ENCODE data around the gene LTBP4. TPM values are rescaled to one million over a fixed set of nuclear protein-coding genes. Genes with fewer than 3 reads are reported as not detected.

Gene LTBP4, protein sequence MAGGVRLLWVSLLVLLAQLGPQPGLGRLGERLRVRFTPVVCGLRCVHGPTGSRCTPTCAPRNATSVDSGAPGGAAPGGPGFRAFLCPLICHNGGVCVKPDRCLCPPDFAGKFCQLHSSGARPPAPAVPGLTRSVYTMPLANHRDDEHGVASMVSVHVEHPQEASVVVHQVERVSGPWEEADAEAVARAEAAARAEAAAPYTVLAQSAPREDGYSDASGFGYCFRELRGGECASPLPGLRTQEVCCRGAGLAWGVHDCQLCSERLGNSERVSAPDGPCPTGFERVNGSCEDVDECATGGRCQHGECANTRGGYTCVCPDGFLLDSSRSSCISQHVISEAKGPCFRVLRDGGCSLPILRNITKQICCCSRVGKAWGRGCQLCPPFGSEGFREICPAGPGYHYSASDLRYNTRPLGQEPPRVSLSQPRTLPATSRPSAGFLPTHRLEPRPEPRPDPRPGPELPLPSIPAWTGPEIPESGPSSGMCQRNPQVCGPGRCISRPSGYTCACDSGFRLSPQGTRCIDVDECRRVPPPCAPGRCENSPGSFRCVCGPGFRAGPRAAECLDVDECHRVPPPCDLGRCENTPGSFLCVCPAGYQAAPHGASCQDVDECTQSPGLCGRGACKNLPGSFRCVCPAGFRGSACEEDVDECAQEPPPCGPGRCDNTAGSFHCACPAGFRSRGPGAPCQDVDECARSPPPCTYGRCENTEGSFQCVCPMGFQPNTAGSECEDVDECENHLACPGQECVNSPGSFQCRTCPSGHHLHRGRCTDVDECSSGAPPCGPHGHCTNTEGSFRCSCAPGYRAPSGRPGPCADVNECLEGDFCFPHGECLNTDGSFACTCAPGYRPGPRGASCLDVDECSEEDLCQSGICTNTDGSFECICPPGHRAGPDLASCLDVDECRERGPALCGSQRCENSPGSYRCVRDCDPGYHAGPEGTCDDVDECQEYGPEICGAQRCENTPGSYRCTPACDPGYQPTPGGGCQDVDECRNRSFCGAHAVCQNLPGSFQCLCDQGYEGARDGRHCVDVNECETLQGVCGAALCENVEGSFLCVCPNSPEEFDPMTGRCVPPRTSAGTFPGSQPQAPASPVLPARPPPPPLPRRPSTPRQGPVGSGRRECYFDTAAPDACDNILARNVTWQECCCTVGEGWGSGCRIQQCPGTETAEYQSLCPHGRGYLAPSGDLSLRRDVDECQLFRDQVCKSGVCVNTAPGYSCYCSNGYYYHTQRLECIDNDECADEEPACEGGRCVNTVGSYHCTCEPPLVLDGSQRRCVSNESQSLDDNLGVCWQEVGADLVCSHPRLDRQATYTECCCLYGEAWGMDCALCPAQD (N-terminal part only)
- 13.6 and 16.6 TPM in 2 replicates for total RNA-seq

DNA sequence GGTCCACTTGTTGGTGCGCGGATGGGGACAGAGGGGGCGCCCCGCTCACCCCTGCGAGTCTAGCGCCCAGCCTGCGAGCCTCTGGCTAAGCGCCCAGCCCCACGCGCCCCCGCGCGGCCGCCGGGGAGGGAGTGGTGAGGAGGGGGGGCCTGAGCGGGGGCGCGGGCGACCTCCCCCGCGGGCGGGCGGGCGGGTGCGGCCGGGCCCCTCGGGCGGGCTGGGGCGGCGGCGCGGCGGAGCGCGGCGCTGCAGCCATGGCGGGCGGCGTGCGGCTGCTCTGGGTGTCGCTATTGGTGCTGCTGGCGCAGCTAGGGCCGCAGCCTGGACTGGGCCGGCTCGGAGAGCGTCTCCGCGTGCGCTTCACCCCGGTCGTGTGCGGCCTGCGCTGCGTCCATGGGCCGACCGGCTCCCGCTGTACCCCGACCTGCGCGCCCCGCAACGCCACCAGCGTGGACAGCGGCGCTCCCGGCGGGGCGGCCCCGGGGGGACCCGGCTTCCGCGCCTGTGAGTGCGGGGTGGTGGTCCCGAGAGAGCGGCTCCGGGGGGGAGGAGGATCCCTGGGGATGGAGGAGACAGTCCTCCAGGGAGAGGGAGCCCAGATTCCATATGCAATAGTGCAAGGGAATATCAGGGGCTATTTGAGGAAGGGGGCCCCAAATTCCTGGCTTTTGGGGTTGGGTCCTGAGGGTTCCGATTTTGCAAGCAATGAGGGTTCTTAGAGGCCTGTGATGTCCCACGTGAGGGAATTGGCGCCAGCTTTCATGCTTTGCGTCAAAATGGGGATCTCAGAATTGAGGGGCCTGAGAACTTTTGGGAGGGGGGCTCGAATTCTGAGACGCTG, at the start of gene LTBP4:
Gene LTBP4, plus strand, starts transcription at position 236 of the 841 bp plus-strand sequence. Its CDS starts 19 bp downstream, at position 255.
- H3K36me3 ChIP-seq (ENCODE audit: insufficient read depth, low read length), result no peaks in the 10 kb centered on the region
- no peaks in the 10 kb centered on the region for H3K79me2 ChIP-seq (ENCODE audit: insufficient read depth, low read length)
- H3K4me1 ChIP-seq (ENCODE audit: insufficient read depth, low read length), result peaks cover 42% of the 10 kb centered on the region
- no peak within 1 kb of the TSS for H3K27ac ChIP-seq (ENCODE audit: low read depth, low read length)
- H3K4me3 ChIP-seq (ENCODE audit: insufficient read depth, low read length), result peak within 1 kb of the TSS; percentile 61
- peak; percentile 88 for DNase-seq (ENCODE audit: insufficient read length, low spot score, missing footprints)
- TF ChIP-seq, protein P1, sequence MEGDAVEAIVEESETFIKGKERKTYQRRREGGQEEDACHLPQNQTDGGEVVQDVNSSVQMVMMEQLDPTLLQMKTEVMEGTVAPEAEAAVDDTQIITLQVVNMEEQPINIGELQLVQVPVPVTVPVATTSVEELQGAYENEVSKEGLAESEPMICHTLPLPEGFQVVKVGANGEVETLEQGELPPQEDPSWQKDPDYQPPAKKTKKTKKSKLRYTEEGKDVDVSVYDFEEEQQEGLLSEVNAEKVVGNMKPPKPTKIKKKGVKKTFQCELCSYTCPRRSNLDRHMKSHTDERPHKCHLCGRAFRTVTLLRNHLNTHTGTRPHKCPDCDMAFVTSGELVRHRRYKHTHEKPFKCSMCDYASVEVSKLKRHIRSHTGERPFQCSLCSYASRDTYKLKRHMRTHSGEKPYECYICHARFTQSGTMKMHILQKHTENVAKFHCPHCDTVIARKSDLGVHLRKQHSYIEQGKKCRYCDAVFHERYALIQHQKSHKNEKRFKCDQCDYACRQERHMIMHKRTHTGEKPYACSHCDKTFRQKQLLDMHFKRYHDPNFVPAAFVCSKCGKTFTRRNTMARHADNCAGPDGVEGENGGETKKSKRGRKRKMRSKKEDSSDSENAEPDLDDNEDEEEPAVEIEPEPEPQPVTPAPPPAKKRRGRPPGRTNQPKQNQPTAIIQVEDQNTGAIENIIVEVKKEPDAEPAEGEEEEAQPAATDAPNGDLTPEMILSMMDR (IDR thresholded peaks at IDR 0.05; ENCODE audit: extremely low read depth, low read depth, low read length), result no peak
- peaks cover 25% of the 10 kb centered on the region for H3K27me3 ChIP-seq (ENCODE audit: insufficient read depth, low read length)
- peak within 1 kb of the TSS; percentile 67 for H3K4me2 ChIP-seq (ENCODE audit: insufficient read depth, low read length)
- no peaks in the 10 kb centered on the region for H3K9me3 ChIP-seq (ENCODE audit: low read depth, low read length)
- peak within 1 kb of the TSS; percentile 29 for H2AFZ ChIP-seq (ENCODE audit: low read length)
- peaks cover 6% of the 10 kb centered on the region for H4K20me1 ChIP-seq (ENCODE audit: insufficient read depth, low read length)

DNA sequence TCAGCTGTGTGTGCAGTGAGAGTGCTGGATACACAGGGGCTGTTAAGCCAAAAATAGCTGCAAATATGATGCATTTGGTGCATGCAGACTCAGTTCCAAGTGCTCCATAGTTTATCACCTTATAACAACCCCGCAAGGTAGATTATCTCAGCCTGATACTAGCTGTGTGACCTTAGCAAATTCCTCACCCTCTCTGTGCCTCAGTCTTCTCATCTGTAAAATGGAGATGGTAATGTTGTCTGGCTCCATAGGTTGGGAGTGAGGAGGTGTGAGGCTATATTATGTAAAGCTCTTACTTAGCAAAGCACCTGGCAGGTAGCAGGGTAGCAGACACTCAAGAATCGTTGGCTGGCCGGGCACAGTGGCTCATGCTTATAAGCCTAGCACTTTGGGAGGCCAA, 48.3 kb upstream of the LTBP4 start:
- TF ChIP-seq, protein P1 (IDR thresholded peaks at IDR 0.05; ENCODE audit: extremely low read depth, low read depth, low read length), result no peak
- DNase-seq (ENCODE audit: insufficient read length, low spot score, missing footprints), result no peak
- Histone ChIP-seq H3K27ac (ENCODE audit: low read depth, low read length) (no peak overlapping the region), H3K27me3 (ENCODE audit: insufficient read depth, low read length) (peaks cover 24% of the 10 kb centered on the region), H4K20me1 (ENCODE audit: insufficient read depth, low read length) (no peaks in the 10 kb centered on the region), H2AFZ (ENCODE audit: low read length) (no peak overlapping the region), H3K4me3 (ENCODE audit: insufficient read depth, low read length) (no peak overlapping the region), H3K4me1 (ENCODE audit: insufficient read depth, low read length) (no peaks in the 10 kb centered on the region), H3K9me3 (ENCODE audit: low read depth, low read length) (no peaks in the 10 kb centered on the region), H3K79me2 (ENCODE audit: insufficient read depth, low read length) (no peaks in the 10 kb centered on the region), H3K4me2 (ENCODE audit: insufficient read depth, low read length) (no peak overlapping the region), H3K36me3 (ENCODE audit: insufficient read depth, low read length) (no peaks in the 10 kb centered on the region)

DNA sequence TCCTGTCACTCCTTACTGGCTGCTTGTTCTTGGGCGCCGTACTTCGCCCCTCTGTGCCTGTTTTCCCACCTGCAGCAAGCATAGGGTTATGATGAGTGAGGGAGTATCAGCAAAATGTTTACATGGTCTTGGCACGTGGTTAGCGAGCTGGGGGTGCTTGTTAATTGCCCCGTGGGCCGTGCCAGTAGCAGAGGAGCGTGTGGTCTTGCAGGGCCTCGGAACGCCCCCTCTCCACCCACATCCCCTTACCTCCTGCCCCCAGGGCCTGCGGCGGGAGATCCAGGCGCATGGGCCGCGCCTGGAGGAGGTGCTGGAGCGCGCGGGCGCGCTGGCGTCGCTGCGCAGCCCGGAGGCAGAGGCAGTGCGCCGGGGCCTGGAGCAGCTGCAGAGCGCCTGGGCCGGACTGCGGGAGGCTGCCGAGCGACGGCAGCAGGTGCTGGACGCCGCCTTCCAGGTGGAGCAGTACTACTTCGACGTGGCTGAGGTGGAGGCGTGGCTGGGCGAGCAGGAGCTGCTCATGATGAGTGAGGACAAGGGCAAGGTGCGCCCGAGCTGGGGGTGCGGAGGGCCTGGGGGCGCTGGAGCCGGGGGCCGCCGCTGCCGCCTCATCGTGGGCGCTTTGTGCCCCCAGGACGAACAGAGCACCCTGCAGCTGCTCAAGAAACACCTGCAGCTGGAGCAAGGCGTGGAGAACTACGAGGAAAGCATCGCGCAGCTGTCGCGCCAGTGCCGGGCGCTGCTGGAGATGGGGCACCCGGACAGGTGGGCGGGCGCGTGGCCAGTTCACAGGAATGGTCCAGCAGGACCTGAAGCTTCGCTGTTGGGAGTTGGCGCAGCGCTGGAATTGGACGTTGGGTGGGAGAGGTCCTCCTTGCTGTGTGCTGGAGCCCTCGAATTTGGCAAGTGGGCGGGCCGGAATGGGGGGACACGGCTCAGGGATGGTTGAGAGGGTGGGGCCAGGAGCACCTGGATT, 47.0 kb upstream of the LTBP4 start:
- peak; percentile 51 for DNase-seq (ENCODE audit: insufficient read length, low spot score, missing footprints)
- H3K27me3 ChIP-seq (ENCODE audit: insufficient read depth, low read length), result peaks cover 20% of the 10 kb centered on the region

More for the DNA sequence above, 47.0 kb upstream of the LTBP4 start:
- no peaks in the 10 kb centered on the region for H3K79me2 ChIP-seq (ENCODE audit: insufficient read depth, low read length)
- TF ChIP-seq, protein P1 (IDR thresholded peaks at IDR 0.05; ENCODE audit: extremely low read depth, low read depth, low read length), result no peak
- no peak overlapping the region for H3K4me3 ChIP-seq (ENCODE audit: insufficient read depth, low read length)
- no peak overlapping the region for H3K27ac ChIP-seq (ENCODE audit: low read depth, low read length)
- H3K36me3 ChIP-seq (ENCODE audit: insufficient read depth, low read length), result no peaks in the 10 kb centered on the region
- no peaks in the 10 kb centered on the region for H3K9me3 ChIP-seq (ENCODE audit: low read depth, low read length)
- H4K20me1 ChIP-seq (ENCODE audit: insufficient read depth, low read length), result no peaks in the 10 kb centered on the region
- no peak overlapping the region for H3K4me2 ChIP-seq (ENCODE audit: insufficient read depth, low read length)
- H3K4me1 ChIP-seq (ENCODE audit: insufficient read depth, low read length), result no peaks in the 10 kb centered on the region
- no peak overlapping the region for H2AFZ ChIP-seq (ENCODE audit: low read length)

Data from osteoblast (primary cell).